HepG2 (cell line): ENCODE data around the gene SYT17. TPM values are rescaled to one million over a fixed set of nuclear protein-coding genes. Genes with fewer than 3 reads are reported as not detected.

Source experiments
- ATAC-seq: fragments of 200-7000 bp; cut with Tn5 transposase; 3 replicates; pipeline ENCODE4 v1.9.1; 2020; ENCODE audit warnings: mild to moderate bottlenecking, moderate library complexity
- BruUV-seq: library from RNA; stranded (reverse); fragments of 400-500 nt; replicated peaks from 2 replicates; lab custom pipeline; 2021; lab: Mats Ljungman, UMichigan
- CTCF ChIA-PET: fragments of 300-600 bp; formaldehyde crosslinking; extraction: SDS; loops from one replicate; lab custom pipeline; 2021; ENCODE audit warnings: low total read pairs, inconsistent platforms, low intra/inter-chr PET ratio; lab: Yijun Ruan, JAX
- POLR2A ChIA-PET: fragments of 350-600 bp; sonication (Branson Sonifier 250); formaldehyde crosslinking; loops from one replicate; lab custom pipeline; 2020; ENCODE audit warnings: antibody characterized with exemption, inconsistent platforms; lab: Yijun Ruan, JAX
- DNase-seq: peaks from one replicate; pipeline ENCODE4 v3.0.0-alpha.2; 2015; ENCODE audit warnings: low spot score
- FAIRE-seq: peaks from 3 replicates; lab custom pipeline; 2011; peaks lifted over from hg19 to GRCh38; lab: Jason Lieb, UNC
- H2AFZ ChIP-seq: one replicate; pipeline ENCODE4 v1.6.1; 2011; ENCODE audit warnings: low read length, inconsistent platforms
- H3K27ac ChIP-seq: fragments of 300-600 bp; 3 replicates; pipeline ENCODE4 v1.8.0; 2011; ENCODE audit warnings: mixed run types, mild to moderate bottlenecking, mixed read lengths, low read length, inconsistent platforms; ENCODE audit not compliant: insufficient read depth; ENCODE audit errors: extremely low read length
- H3K27me3 ChIP-seq, 2 experiments: fragments of 200-600 bp in 1 of 2; 2 replicates in 1 of 2; 3 replicates in 1 of 2; pipeline versions ENCODE4 v1.6.0 to v1.8.0; 2011; ENCODE audit warnings: low read length in 2 of 2, mild to moderate bottlenecking in 2 of 2, moderate library complexity in 2 of 2, inconsistent platforms in 1 of 2; ENCODE audit not compliant: insufficient read depth in 2 of 2, control insufficient read depth in 1 of 2
- H3K36me3 ChIP-seq, 2 experiments: fragments of 200-600 bp in 1 of 2; replicated peaks in 1 of 2; 2 replicates in 1 of 2; 3 replicates in 1 of 2; pipeline versions ENCODE4 v1.5.1 to v1.8.0; 2011; ENCODE audit warnings: low read length in 2 of 2, inconsistent platforms in 1 of 2; ENCODE audit not compliant: insufficient read depth in 2 of 2, control insufficient read depth in 1 of 2
- H3K4me1 ChIP-seq: 2 replicates; pipeline ENCODE4 v1.5.1; 2012; ENCODE audit warnings: low read length, inconsistent platforms; ENCODE audit not compliant: insufficient read depth
- H3K4me2 ChIP-seq: 2 replicates; pipeline ENCODE4 v1.6.0; 2011; ENCODE audit warnings: low read depth, low read length, inconsistent platforms
- H3K4me3 ChIP-seq, 3 experiments: fragments of 200-600 bp in 1 of 3; sonication (generic), shearing (Covaris generic) in 1 of 3; replicated peaks in 1 of 3; 2 replicates each; pipeline ENCODE4 v1.5.1; 2011 to 2016; ENCODE audit warnings: low read length in 3 of 3, inconsistent platforms in 2 of 3, low read depth in 2 of 3, mild to moderate bottlenecking in 2 of 3, control low read depth in 1 of 3, mixed read lengths in 1 of 3; ENCODE audit not compliant: insufficient read depth in 1 of 3
- H3K79me2 ChIP-seq: one replicate; pipeline ENCODE4 v1.6.1; 2011; ENCODE audit warnings: low read length, inconsistent platforms; ENCODE audit not compliant: insufficient read depth
- H3K9ac ChIP-seq: 2 replicates; pipeline ENCODE4 v1.6.0; 2011; ENCODE audit warnings: mild to moderate bottlenecking, low read depth, low read length, inconsistent platforms; ENCODE audit not compliant: insufficient read depth
- H3K9me3 ChIP-seq: 2 replicates; pipeline ENCODE4 v1.5.1; 2012; ENCODE audit warnings: mild to moderate bottlenecking, low read length
- H4K20me1 ChIP-seq: 2 replicates; pipeline ENCODE4 v1.6.0; 2011; ENCODE audit warnings: inconsistent platforms, mild to moderate bottlenecking, low read length, moderate library complexity; ENCODE audit not compliant: insufficient read depth
- AGO1 ChIP-seq: fragments of 200-400 bp; formaldehyde crosslinking; IDR thresholded peaks from 2 replicates; pipeline ENCODE4 v1.6.1; 2017; ENCODE audit warnings: mild to moderate bottlenecking, low read depth, low read length, moderate library complexity; ENCODE audit not compliant: poor library complexity, severe bottlenecking
- ATF1 ChIP-seq: IDR thresholded peaks from 2 replicates; pipeline ENCODE4 v1.6.1; 2016; ENCODE audit warnings: mild to moderate bottlenecking, control low read depth
- CBX5 ChIP-seq: sonication (generic); formaldehyde crosslinking; IDR thresholded peaks from 2 replicates; pipeline ENCODE4 v1.4.0; 2020; ENCODE audit warnings: missing genetic modification reagents, borderline replicate concordance
- CHD2 ChIP-seq: IDR thresholded peaks from 2 replicates; pipeline ENCODE4 v1.6.1; 2011; ENCODE audit warnings: low read depth, low read length, improper control_type of control experiment
- FOXP1 ChIP-seq, 2 experiments: fragments of 450-650 bp in 1 of 2; IDR thresholded peaks; 2 replicates each; pipeline ENCODE4 v1.6.1; 2017 to 2018; ENCODE audit warnings: antibody characterized with exemption in 1 of 2
- GTF2F1 ChIP-seq: fragments of 150-350 bp; IDR thresholded peaks from 2 replicates; pipeline ENCODE4 v1.6.1; 2014; ENCODE audit warnings: low read length
- KDM4B ChIP-seq: sonication (generic); formaldehyde crosslinking; IDR thresholded peaks from 2 replicates; pipeline ENCODE4 v1.4.0; 2020; ENCODE audit warnings: missing genetic modification reagents
- MXD4 ChIP-seq: IDR thresholded peaks from 2 replicates; pipeline ENCODE4 v1.6.1; 2016; ENCODE audit warnings: mild to moderate bottlenecking, missing biosample characterization, missing genetic modification reagents
- NFKBIZ ChIP-seq: IDR thresholded peaks from 2 replicates; pipeline ENCODE4 v1.6.1; 2018; ENCODE audit warnings: missing genetic modification reagents, missing compliant biosample characterization
- PAX8 ChIP-seq: sonication (generic); formaldehyde crosslinking; IDR thresholded peaks from 2 replicates; pipeline ENCODE4 v1.8.0; 2022; ENCODE audit warnings: mild to moderate bottlenecking, missing genetic modification reagents, borderline replicate concordance
- PHF21A ChIP-seq: sonication (generic); formaldehyde crosslinking; IDR thresholded peaks from 2 replicates; pipeline ENCODE4 v1.5.0; 2020; ENCODE audit warnings: mild to moderate bottlenecking, missing genetic modification reagents
- POGZ ChIP-seq: sonication (generic); formaldehyde crosslinking; IDR thresholded peaks from 2 replicates; pipeline ENCODE4 v1.4.0; 2020; ENCODE audit warnings: mild to moderate bottlenecking, missing genetic modification reagents
- RNF2 ChIP-seq: fragments of 450-650 bp; conservative IDR thresholded peaks from 2 replicates; pipeline ENCODE4 v1.6.1; 2016; ENCODE audit warnings: low read depth
- SIX1 ChIP-seq: sonication (generic); formaldehyde crosslinking; IDR thresholded peaks from 2 replicates; pipeline ENCODE4 v1.4.0; 2020; ENCODE audit warnings: missing genetic modification reagents, borderline replicate concordance
- TBL1XR1 ChIP-seq: fragments of 150-350 bp; IDR thresholded peaks from 2 replicates; pipeline ENCODE4 v1.6.1; 2014; ENCODE audit warnings: borderline replicate concordance, low read length; ENCODE audit not compliant: partially characterized antibody
- ZNF136 ChIP-seq: sonication (generic); formaldehyde crosslinking; IDR thresholded peaks from 2 replicates; pipeline ENCODE4 v1.8.1; 2022; ENCODE audit warnings: low read depth, mild to moderate bottlenecking, moderate library complexity, missing genetic modification reagents
- ZNF280B ChIP-seq: sonication (generic); formaldehyde crosslinking; IDR thresholded peaks from 2 replicates; pipeline ENCODE4 v1.5.0; 2020; ENCODE audit warnings: missing genetic modification reagents, mild to moderate bottlenecking, borderline replicate concordance
- ZNF431 ChIP-seq: sonication (generic); formaldehyde crosslinking; IDR thresholded peaks from 2 replicates; pipeline ENCODE4 v1.9.0; 2022; ENCODE audit warnings: missing genetic modification reagents, low read depth, mild to moderate bottlenecking, borderline replicate concordance
- ZNF432 ChIP-seq: sonication (generic); formaldehyde crosslinking; IDR thresholded peaks from 2 replicates; pipeline ENCODE4 v1.5.0; 2020; ENCODE audit warnings: missing genetic modification reagents, mild to moderate bottlenecking, borderline replicate concordance
- ZNF572 ChIP-seq: sonication (generic); formaldehyde crosslinking; IDR thresholded peaks from 2 replicates; pipeline ENCODE4 v1.5.1; 2020; ENCODE audit warnings: mild to moderate bottlenecking, missing genetic modification reagents
- ZNF598 ChIP-seq: sonication (generic); formaldehyde crosslinking; IDR thresholded peaks from 2 replicates; pipeline ENCODE4 v1.5.1; 2020; ENCODE audit warnings: mild to moderate bottlenecking, missing genetic modification reagents, borderline replicate concordance
- ZNF674 ChIP-seq: sonication (generic); formaldehyde crosslinking; IDR thresholded peaks from 2 replicates; pipeline ENCODE4 v1.5.0; 2020; ENCODE audit warnings: low read depth, mild to moderate bottlenecking, missing genetic modification reagents
- WGBS: methylation state at CpG from one replicate; pipeline ENCODE4 v1.1.6; 2017; ENCODE audit warnings: low lambda C conversion rate; 5-methylcytosine and 5-hydroxymethylcytosine counted together
- in situ Hi-C: cut with HindIII; loops from 2 replicates; pipeline ENCODE4 v1.10.0; 2017; ENCODE audit warnings: low pct_unique_long_range_greater_than_20kb; ENCODE audit not compliant: extremely low pct_ligation_motif_present
- intact Hi-C: fragments of 100-400 bp; cut with micrococcal nuclease; formaldehyde crosslinking; loops from one replicate; pipeline ENCODE4 v1.10.0; 2022; ENCODE audit not compliant: unreplicated experiment
- polyA plus RNA-seq, 8 experiments: library from polyadenylated mRNA; depleted of rRNA in 3 of 8; stranded (reverse) in 7 of 8; unstranded in 1 of 8; fragments of >200 nt; fragmentation: Illumina TruSeq in 4 of 8; extraction: Trizol in 4 of 8; gene quantifications; 2 replicates each; pipeline versions ENCODE4 v1.2.1 to v1.2.3, GENCODE V29; 2011 to 2016; ENCODE audit warnings: low read depth in 4 of 8, missing spikeins in 1 of 8, mixed read lengths in 1 of 8; ENCODE audit not compliant: insufficient read depth in 1 of 8
- total RNA-seq, 5 experiments: library from RNA; depleted of rRNA; stranded (reverse); fragments of >200 nt; fragmentation: Illumina TruSeq; extraction: Trizol; gene quantifications; 2 replicates each; pipeline ENCODE4 v1.2.3, GENCODE V29; 2016; ENCODE audit warnings: low read depth in 1 of 5

SYT17 gene
- total and polyA plus RNA-seq, 2 of the 13 experiments (the other 11 are each of a cell fraction or from before 2014, with no cell fraction given) = 0.44 TPM; not detected in 1

- CTCF ChIA-PET = no interaction called here
- intact Hi-C loops = no loop called here
- Histone ChIP-seq H4K20me1 (no peaks in the 10 kb centered on the region), H3K27me3 (peaks cover 0 to 9% of the 10 kb centered on the region in 2 experiments; a peak in 2 of 5 replicates), H3K4me3 (no peak overlapping the region), H3K27ac (no peak overlapping the region), H3K9me3 (no peaks in the 10 kb centered on the region), H3K9ac (no peak overlapping the region), H3K36me3 (no peaks in the 10 kb centered on the region), H3K4me1 (peaks cover 30% of the 10 kb centered on the region), H3K4me2 (peak overlapping the region; percentile 14), H2AFZ (no peak overlapping the region), H3K79me2 (no peaks in the 10 kb centered on the region)
- no TSS peak for BruUV-seq
- DNase-seq (no peak), FAIRE-seq (peak; percentile 32), ATAC-seq (peak; percentile 42)
- 42% methylated on average over 11 of the region's 11 CpGs for WGBS
- in situ Hi-C loops = no loop called here
- POLR2A ChIA-PET = interaction anchor here (0.9 to 2.0 kb wide), 3 partner anchors 8 to 330 kb away, joined by 3 to 6 read pairs (median 5); partner anchors contain the start of gene ARL6IP1
- TF ChIP-seq SIX1 (CRISPR knock-in tag) = no peak
- TF ChIP-seq CBX5 (CRISPR knock-in tag) = no peak
- TF ChIP-seq ZNF280B (CRISPR knock-in tag) = no peak
- no peak for TF ChIP-seq ZNF432 (CRISPR knock-in tag)
- no peak for TF ChIP-seq ZNF572 (CRISPR knock-in tag)
- TF ChIP-seq AGO1 = no peak
- no peak for TF ChIP-seq FOXP1 (IDR thresholded peaks at IDR 0.05)
- peak; percentile 19; the same call in 1 of the 2 replicates for TF ChIP-seq FOXP1 (CRISPR knock-in tag; IDR thresholded peaks at IDR 0.05)
- TF ChIP-seq NFKBIZ (CRISPR knock-in tag) = no peak
- TF ChIP-seq GTF2F1 = no peak
- TF ChIP-seq PAX8 (CRISPR knock-in tag) = no peak
- TF ChIP-seq ZNF598 (CRISPR knock-in tag) = no peak
- no peak for TF ChIP-seq TBL1XR1
- TF ChIP-seq KDM4B (CRISPR knock-in tag) = no peak
- no peak for TF ChIP-seq ZNF136 (CRISPR knock-in tag)
- no peak for TF ChIP-seq CHD2
- no peak for TF ChIP-seq ZNF431 (CRISPR knock-in tag)
- no peak for TF ChIP-seq ZNF674
- TF ChIP-seq MXD4 (CRISPR knock-in tag) = no peak
- TF ChIP-seq RNF2 = no peak
- no peak for TF ChIP-seq POGZ (CRISPR knock-in tag)
- TF ChIP-seq PHF21A = peak; percentile 47; the same call in 1 of the 2 replicates
- TF ChIP-seq ATF1 = 0 out of 2 replicates have a peak, but pooled peaks have one; percentile 28
Observed at GRCh38 chr16:19130852-19131824, 36.9 kb upstream of the SYT17 start.
